Fibroblast of the aortic adventitia (primary cell): ENCODE measurements around the gene TMIE. TPM values are rescaled to one million over a fixed set of nuclear protein-coding genes. Genes with fewer than 3 reads are reported as not detected.

Experiments used
- DNase-seq: peaks from one replicate; pipeline ENCODE4 v3.0.0-alpha.2; 2010; ENCODE audit warnings: low read depth
- H3K4me3 ChIP-seq: 2 replicates; pipeline ENCODE4 v1.5.1; 2011; ENCODE audit warnings: low read depth, mild to moderate bottlenecking, control low read depth, low read length, moderate library complexity
- total RNA-seq: library from RNA; depleted of rRNA; stranded (reverse); fragments of >200 nt; gene quantifications from 2 replicates; pipeline ENCODE4 v1.2.3, GENCODE V29; 2012; ENCODE audit warnings: low replicate concordance
- TF ChIP-seq, protein P1 (sequence below): IDR thresholded peaks from 2 replicates; pipeline ENCODE4 v1.5.1; 2011; ENCODE audit warnings: mild to moderate bottlenecking, low read length, control low read depth, inconsistent platforms; ENCODE audit not compliant: insufficient read depth

The TMIE gene
- total RNA-seq, 1 donor, result not detected

GRCh38 chr3:46669191-46669999, 31.8 kb upstream of the TMIE start:
- DNase-seq, result no peak
- no peak overlapping the region for H3K4me3 ChIP-seq
- TF ChIP-seq, protein P1, sequence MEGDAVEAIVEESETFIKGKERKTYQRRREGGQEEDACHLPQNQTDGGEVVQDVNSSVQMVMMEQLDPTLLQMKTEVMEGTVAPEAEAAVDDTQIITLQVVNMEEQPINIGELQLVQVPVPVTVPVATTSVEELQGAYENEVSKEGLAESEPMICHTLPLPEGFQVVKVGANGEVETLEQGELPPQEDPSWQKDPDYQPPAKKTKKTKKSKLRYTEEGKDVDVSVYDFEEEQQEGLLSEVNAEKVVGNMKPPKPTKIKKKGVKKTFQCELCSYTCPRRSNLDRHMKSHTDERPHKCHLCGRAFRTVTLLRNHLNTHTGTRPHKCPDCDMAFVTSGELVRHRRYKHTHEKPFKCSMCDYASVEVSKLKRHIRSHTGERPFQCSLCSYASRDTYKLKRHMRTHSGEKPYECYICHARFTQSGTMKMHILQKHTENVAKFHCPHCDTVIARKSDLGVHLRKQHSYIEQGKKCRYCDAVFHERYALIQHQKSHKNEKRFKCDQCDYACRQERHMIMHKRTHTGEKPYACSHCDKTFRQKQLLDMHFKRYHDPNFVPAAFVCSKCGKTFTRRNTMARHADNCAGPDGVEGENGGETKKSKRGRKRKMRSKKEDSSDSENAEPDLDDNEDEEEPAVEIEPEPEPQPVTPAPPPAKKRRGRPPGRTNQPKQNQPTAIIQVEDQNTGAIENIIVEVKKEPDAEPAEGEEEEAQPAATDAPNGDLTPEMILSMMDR, result no peak

DNA sequence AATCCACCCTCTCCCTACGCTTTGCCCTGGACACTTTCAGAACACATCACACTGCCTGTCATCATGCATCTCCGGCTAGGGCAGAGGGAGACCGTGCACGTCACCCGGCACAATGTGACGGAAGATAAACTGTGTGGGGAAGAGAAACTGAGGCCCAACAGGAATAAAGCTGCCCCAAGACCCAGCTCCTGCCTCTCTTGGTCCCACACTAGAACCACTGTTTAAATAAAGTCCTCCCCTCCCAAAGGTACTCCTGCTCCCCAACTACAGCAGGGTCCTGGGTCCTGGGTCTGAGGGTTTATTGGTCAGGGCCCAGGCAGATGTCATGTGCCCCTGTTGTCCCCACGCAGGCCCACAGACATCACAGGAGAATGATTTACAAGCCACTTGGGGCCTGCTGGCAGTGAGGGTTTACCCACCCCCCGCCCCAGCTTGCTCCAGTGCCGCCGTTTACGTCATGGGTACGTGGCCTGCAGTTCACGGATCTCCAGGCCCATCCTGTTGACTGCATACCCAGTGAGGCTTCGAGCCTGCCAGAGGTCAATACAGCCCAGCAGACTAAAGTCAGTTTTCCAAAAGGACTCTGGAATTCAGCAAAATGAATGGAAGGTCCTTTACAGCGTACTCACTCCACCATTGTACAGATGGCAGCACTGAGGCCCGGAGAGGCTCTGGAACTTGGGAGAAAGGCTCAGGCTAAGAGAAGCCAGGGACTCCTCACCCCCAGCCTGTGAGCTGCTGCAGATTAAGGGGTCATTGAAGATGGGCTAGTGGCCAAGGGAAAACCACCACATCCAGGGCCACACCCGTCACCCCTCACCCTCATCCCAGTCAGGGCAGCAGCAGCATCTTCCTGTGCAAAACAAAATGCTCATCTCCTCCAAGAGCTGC, 30.9 kb upstream of the TMIE start:
- no peak for DNase-seq

GRCh38 chr3:46670891-46671427, 30.2 kb upstream of the TMIE start:
- TF ChIP-seq, protein P1, result no peak
- H3K4me3 ChIP-seq, result no peak overlapping the region
- DNase-seq, result no peak

More for the DNA sequence above, 30.9 kb upstream of the TMIE start:
- TF ChIP-seq, protein P1, result no peak
- H3K4me3 ChIP-seq, result no peak overlapping the region

DNA sequence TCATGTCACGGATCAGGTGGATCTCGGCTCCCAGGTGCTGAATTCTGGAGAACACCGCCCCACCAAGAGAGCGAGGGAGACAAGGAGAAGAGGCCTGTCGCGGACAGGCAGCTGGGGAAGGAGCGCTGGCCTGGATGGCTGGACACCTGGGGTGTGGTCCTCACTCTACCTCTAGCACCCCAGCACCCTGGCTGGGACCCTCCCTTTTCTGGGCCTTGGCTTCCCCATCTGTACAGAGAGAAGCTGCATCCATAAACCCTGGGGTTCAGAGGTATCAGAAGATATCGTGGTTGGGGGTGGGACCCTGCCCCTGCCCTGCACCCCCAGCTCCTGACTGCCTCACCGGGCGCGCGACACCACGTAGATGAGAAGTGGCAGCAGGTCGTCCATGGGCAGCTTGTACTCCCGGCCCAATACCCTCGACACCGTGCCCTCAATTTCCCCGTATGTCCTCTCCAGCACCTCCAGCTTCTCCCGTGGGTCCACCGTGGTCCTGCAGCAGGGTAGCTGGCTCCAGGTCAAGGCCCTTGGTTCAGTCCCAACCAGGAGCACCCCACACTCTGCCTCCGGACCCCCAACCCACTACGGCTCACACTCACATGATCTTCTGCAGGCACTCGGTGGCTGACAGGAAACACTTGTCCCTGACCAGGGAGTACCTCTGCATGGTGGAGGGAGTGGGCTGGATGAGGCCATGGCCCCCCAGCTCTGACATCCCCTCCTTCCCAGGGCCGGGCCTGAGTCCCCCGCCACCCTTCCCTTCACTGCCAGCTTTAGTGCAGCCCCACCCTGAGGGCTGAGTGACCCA, 29.4 kb upstream of the TMIE start:
- DNase-seq, result no peak
- TF ChIP-seq, protein P1, result no peak
- no peak overlapping the region for H3K4me3 ChIP-seq

- DNase-seq, result no peak
- TF ChIP-seq, protein P1, result no peak
- no peak overlapping the region for H3K4me3 ChIP-seq
These were observed 28.9 kb upstream of the TMIE start for GRCh38 chr3:46672349-46672695.
